Hepatocyte (in vitro differentiated cells): ENCODE results near the gene SLC8A1.

Source experiments
- EZH2 ChIP-seq: fragments of 200-600 bp; sonication (generic); IDR thresholded peaks from 2 replicates; pipeline ENCODE4 v1.6.1; 2016; ENCODE audit warnings: antibody characterized with exemption, mild to moderate bottlenecking, borderline replicate concordance
- EZH2phosphoT487 ChIP-seq: fragments of 200-600 bp; sonication (generic); IDR thresholded peaks from one replicate; pipeline ENCODE4 v1.6.1; 2018; ENCODE audit warnings: antibody characterized with exemption, mild to moderate bottlenecking, low read depth, moderate library complexity; ENCODE audit not compliant: unreplicated experiment, severe bottlenecking
- TF ChIP-seq, protein P1 (sequence below): fragments of 200-600 bp; sonication (generic); IDR thresholded peaks from 2 replicates; pipeline ENCODE4 v1.5.1; 2016; ENCODE audit warnings: antibody characterized with exemption, mild to moderate bottlenecking; ENCODE audit not compliant: poor library complexity

DNA sequence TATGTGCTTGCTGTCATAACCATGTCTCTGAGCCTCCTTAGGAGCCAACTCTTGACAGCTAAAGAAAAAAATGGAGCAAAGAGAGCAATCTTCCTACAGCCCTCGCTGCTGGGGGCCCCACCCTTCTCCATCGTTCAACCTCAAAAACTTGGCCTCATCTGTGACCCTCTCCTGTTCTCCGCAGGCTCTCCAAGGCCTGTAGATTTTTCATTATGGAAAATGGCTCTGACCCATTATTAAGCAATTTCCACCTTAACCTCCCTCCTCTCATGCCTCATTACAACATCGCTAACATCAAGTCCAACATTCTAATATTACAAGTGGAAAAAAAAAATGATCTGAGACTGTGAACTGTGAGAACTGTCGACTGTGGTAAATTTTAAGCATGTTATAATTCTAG is 98.7 kb downstream of the SLC8A1 start:
- TF ChIP-seq, protein P1, sequence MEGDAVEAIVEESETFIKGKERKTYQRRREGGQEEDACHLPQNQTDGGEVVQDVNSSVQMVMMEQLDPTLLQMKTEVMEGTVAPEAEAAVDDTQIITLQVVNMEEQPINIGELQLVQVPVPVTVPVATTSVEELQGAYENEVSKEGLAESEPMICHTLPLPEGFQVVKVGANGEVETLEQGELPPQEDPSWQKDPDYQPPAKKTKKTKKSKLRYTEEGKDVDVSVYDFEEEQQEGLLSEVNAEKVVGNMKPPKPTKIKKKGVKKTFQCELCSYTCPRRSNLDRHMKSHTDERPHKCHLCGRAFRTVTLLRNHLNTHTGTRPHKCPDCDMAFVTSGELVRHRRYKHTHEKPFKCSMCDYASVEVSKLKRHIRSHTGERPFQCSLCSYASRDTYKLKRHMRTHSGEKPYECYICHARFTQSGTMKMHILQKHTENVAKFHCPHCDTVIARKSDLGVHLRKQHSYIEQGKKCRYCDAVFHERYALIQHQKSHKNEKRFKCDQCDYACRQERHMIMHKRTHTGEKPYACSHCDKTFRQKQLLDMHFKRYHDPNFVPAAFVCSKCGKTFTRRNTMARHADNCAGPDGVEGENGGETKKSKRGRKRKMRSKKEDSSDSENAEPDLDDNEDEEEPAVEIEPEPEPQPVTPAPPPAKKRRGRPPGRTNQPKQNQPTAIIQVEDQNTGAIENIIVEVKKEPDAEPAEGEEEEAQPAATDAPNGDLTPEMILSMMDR, result no peak
- TF ChIP-seq EZH2 (no peak), EZH2phosphoT487 (no peak)
